GM12878 (cell line): ENCODE data around the gene CNKSR3. TPM values are rescaled to one million over a fixed set of nuclear protein-coding genes. Genes with fewer than 3 reads are reported as not detected.

Experiments used
- ATAC-seq: fragments of 200-7000 bp; cut with Tn5 transposase; 3 replicates; pipeline ENCODE4 v1.9.1; 2020; ENCODE audit warnings: mild to moderate bottlenecking, moderate library complexity
- BruUV-seq: library from RNA; stranded (reverse); fragments of 400-500 nt; replicated peaks from 2 replicates; lab custom pipeline; 2021; lab: Mats Ljungman, UMichigan
- CTCF ChIA-PET: fragments of 300-600 bp; sonication (Branson Sonifier 250); formaldehyde crosslinking; extraction: SDS; loops from one replicate; lab custom pipeline; 2021; ENCODE audit warnings: inconsistent platforms; lab: Yijun Ruan, JAX
- POLR2A ChIA-PET: fragments of 350-600 bp; formaldehyde crosslinking; extraction: SDS; loops from one replicate; lab custom pipeline; 2021; ENCODE audit warnings: inconsistent platforms; lab: Charles Lee
- RAD21 ChIA-PET: fragments of 300-600 bp; sonication (Branson Sonifier 250); formaldehyde crosslinking; loops from one replicate; lab custom pipeline; 2023; ENCODE audit warnings: antibody characterized with exemption; ENCODE audit not compliant: unreplicated experiment; lab: Charles Lee
- SMC1A ChIA-PET: fragments of 300-600 bp; sonication (Branson Sonifier 250); formaldehyde crosslinking; loops from one replicate; lab custom pipeline; 2023; ENCODE audit not compliant: unreplicated experiment, uncharacterized antibody; lab: Charles Lee
- DNase-seq: peaks from one replicate; pipeline ENCODE4 v3.0.0-alpha.2; 2011; ENCODE audit warnings: low read depth, low spot score
- FAIRE-seq: peaks from 3 replicates; lab custom pipeline; 2011; peaks lifted over from hg19 to GRCh38; lab: Jason Lieb, UNC
- H2AFZ ChIP-seq: 2 replicates; pipeline ENCODE4 v1.6.0; 2011; ENCODE audit warnings: low read depth, low read length, control low read depth; ENCODE audit not compliant: control insufficient read depth
- H3K27ac ChIP-seq: 2 replicates; pipeline ENCODE4 v1.5.1; 2011; ENCODE audit warnings: control low read depth; ENCODE audit not compliant: control insufficient read depth, insufficient read depth
- H3K27me3 ChIP-seq, 2 experiments: replicated peaks in 1 of 2; 2 replicates each; pipeline versions ENCODE4 v1.6.0 to v1.6.1; 2011; ENCODE audit warnings: low read length in 1 of 2; ENCODE audit not compliant: control insufficient read depth in 2 of 2, insufficient read depth in 2 of 2
- H3K36me3 ChIP-seq, 2 experiments: 2 replicates each; pipeline ENCODE4 v1.5.1; 2011; ENCODE audit warnings: low read length in 1 of 2; ENCODE audit not compliant: control insufficient read depth in 2 of 2, insufficient read depth in 2 of 2
- H3K4me1 ChIP-seq: 2 replicates; pipeline ENCODE4 v1.6.1; 2011; ENCODE audit warnings: mild to moderate bottlenecking, low read length, moderate library complexity, mixed read lengths; ENCODE audit not compliant: control insufficient read depth, insufficient read depth
- H3K4me2 ChIP-seq: 2 replicates; pipeline ENCODE4 v1.6.0; 2011; ENCODE audit warnings: control low read depth; ENCODE audit not compliant: control insufficient read depth, insufficient read depth
- H3K4me3 ChIP-seq: fragments of 200-600 bp; sonication (generic); 2 replicates; pipeline ENCODE4 v1.5.1; 2016
- H3K79me2 ChIP-seq: 2 replicates; pipeline ENCODE4 v1.6.0; 2011; ENCODE audit warnings: low read length; ENCODE audit not compliant: control insufficient read depth, insufficient read depth
- H3K9ac ChIP-seq: 2 replicates; pipeline ENCODE4 v1.8.0; 2011; ENCODE audit warnings: low read length, control low read depth, mixed read lengths; ENCODE audit not compliant: control insufficient read depth, insufficient read depth
- H3K9me3 ChIP-seq: replicated peaks from 3 replicates; pipeline ENCODE4 v1.5.1; 2011; ENCODE audit warnings: mild to moderate bottlenecking, low read length; ENCODE audit not compliant: control insufficient read depth, insufficient read depth
- H4K20me1 ChIP-seq: 2 replicates; pipeline ENCODE4 v1.6.0; 2011; ENCODE audit not compliant: control insufficient read depth, insufficient read depth
- ATF3 ChIP-seq: IDR thresholded peaks from 2 replicates; pipeline ENCODE4 v1.6.1; 2011; ENCODE audit warnings: low read depth, mild to moderate bottlenecking, low read length, moderate library complexity, borderline replicate concordance; ENCODE audit errors: extremely low read depth
- CHD4 ChIP-seq: fragments of 200-600 bp; sonication (generic); IDR thresholded peaks from 2 replicates; pipeline ENCODE4 v1.6.1; 2016; ENCODE audit warnings: mild to moderate bottlenecking
- FOXK2 ChIP-seq: fragments of 450-650 bp; IDR thresholded peaks from 2 replicates; pipeline ENCODE4 v1.6.1; 2017; ENCODE audit warnings: mild to moderate bottlenecking, moderate library complexity
- NFIC ChIP-seq: IDR thresholded peaks from 2 replicates; pipeline ENCODE4 v1.6.1; 2012; ENCODE audit warnings: low read depth, mild to moderate bottlenecking, inconsistent platforms, low read length, moderate library complexity
- ZNF207 ChIP-seq: fragments of 450-650 bp; IDR thresholded peaks from 2 replicates; pipeline ENCODE4 v1.6.1; 2014; ENCODE audit warnings: antibody characterized with exemption, mild to moderate bottlenecking, borderline replicate concordance
- WGBS: methylation state at CpG from one replicate; pipeline ENCODE4 v1.1.6; 2016; ENCODE audit warnings: low lambda C conversion rate; ENCODE audit not compliant: insufficient replicate concordance, insufficient coverage; ENCODE audit errors: missing lambda C conversion rate; 5-methylcytosine and 5-hydroxymethylcytosine counted together
- in situ Hi-C: fragments of 300-500 bp; cut with MboI; formaldehyde crosslinking; loops from 9 replicates; pipeline ENCODE4 v1.14.3; 2018; ENCODE audit warnings: mixed read lengths
- intact Hi-C: fragments of 100-400 bp; cut with micrococcal nuclease; formaldehyde crosslinking; loops from one replicate; pipeline ENCODE4 v1.14.2; 2022; ENCODE audit not compliant: unreplicated experiment
- polyA plus RNA-seq, 11 experiments: library from polyadenylated mRNA; depleted of rRNA in 4 of 11; unstranded in 6 of 11; stranded (reverse) in 5 of 11; fragments of >200 nt; fragmentation: Nextera tagmentation in 4 of 11; fragmentation: Illumina TruSeq in 1 of 11; extraction: Ambion mirVana in 4 of 11; extraction: Trizol in 1 of 11; gene quantifications; 1 replicate in 1 of 11; 2 replicates in 10 of 11; pipeline versions ENCODE4 v1.2.1 to v1.2.3, GENCODE V29; 2011 to 2016; ENCODE audit warnings: inconsistent platforms in 2 of 11, missing spikeins in 2 of 11, low read depth in 1 of 11
- total RNA-seq, 4 experiments: library from RNA; depleted of rRNA in 3 of 4; stranded (reverse); fragments of >200 nt in 3 of 4; fragmentation: Illumina TruSeq in 1 of 4; extraction: Trizol in 1 of 4; gene quantifications; 2 replicates each; pipeline versions ENCODE4 v1.2.1 to v1.2.3, GENCODE V29; 2013 to 2021
- TF ChIP-seq, protein P1 (sequence below): IDR thresholded peaks from 2 replicates; pipeline ENCODE4 v1.6.1; 2011; ENCODE audit warnings: mild to moderate bottlenecking, low read depth, low read length, moderate library complexity; ENCODE audit not compliant: insufficient replicate concordance

Gene CNKSR3
- total and polyA plus RNA-seq, 10 of the 15 experiments (the other 5 are each of a cell fraction or from before 2014, with no cell fraction given): under 0.01 to 0.48 (median 0.12) TPM; not detected in 2

DNA sequence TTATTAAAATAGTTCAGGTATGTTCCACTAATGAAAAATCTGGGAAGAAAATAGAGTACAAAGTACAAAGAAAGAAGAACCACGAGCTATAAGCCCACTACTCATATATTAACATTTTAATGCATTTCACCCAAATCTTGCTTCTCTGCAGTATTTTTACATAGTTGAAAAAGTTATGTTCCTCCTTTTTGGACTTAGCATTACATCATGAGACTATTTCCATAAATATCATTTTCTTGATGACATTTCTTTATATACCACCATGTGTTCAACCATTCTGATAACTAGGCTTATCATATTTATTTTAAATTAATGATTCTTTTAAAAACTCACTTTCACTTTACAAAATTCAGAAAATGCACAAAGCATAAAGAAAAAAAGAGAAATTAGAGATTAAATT, 156.9 kb downstream of the CNKSR3 start:
- intact Hi-C loops: loop anchor here (2.0 to 5.0 kb wide), 3 partner anchors 51 to 254 kb away; no protein-coding TSS in a partner anchor
- TF ChIP-seq NFIC: no peak
- TF ChIP-seq, protein P1, sequence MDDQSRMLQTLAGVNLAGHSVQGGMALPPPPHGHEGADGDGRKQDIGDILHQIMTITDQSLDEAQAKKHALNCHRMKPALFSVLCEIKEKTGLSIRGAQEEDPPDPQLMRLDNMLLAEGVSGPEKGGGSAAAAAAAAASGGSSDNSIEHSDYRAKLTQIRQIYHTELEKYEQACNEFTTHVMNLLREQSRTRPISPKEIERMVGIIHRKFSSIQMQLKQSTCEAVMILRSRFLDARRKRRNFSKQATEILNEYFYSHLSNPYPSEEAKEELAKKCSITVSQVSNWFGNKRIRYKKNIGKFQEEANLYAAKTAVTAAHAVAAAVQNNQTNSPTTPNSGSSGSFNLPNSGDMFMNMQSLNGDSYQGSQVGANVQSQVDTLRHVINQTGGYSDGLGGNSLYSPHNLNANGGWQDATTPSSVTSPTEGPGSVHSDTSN: no peak
- TF ChIP-seq ZNF207: no peak
- TF ChIP-seq CHD4: no peak
- no peak for TF ChIP-seq ATF3
- no peak for TF ChIP-seq FOXK2
- 43% methylated on average over 1 of the region's 1 CpG for WGBS
- ATAC-seq: no peak
- no peak for DNase-seq
- Histone ChIP-seq H3K36me3 (no peaks in the 10 kb centered on the region), H3K79me2 (no peaks in the 10 kb centered on the region), H4K20me1 (no peaks in the 10 kb centered on the region), H3K27ac (no peak overlapping the region), H2AFZ (no peak overlapping the region), H3K27me3 (no peaks in the 10 kb centered on the region), H3K9ac (no peak overlapping the region; the same call in 1 of the 2 replicates), H3K4me3 (no peak overlapping the region; the same call in 1 of the 2 replicates), H3K9me3 (no peaks in the 10 kb centered on the region; the same call in 2 of the 3 replicates), H3K4me1 (peaks cover 33% of the 10 kb centered on the region), H3K4me2 (0 out of 2 replicates have a peak overlapping the region, but pooled peaks have one; percentile 47)
- ChIA-PET POLR2A (no interaction called here), SMC1A (no interaction called here), CTCF (interaction anchor here (0.6 kb wide), 1 partner anchor 144 kb away, joined by 4 read pairs; no protein-coding TSS in a partner anchor), RAD21 (no interaction called here)
- in situ Hi-C loops: no loop called here
- FAIRE-seq: no peak
- BruUV-seq: no TSS peak
